ENCODE measurements around the gene OXSR1. TPM values are rescaled to one million over a fixed set of nuclear protein-coding genes. Genes with fewer than 3 reads are reported as not detected.

The OXSR1 gene
- total and polyA plus RNA-seq, 8 donors: 26.4 to 53.9 (median 43.0) TPM

- DNase-seq (no peak), ATAC-seq (no peak)
These were observed 42.5 kb upstream of the OXSR1 start for GRCh38 chr3:38122712-38123290.

GRCh38 chr3:38124324-38125122 is 40.8 kb upstream of the OXSR1 start:
- Histone ChIP-seq H3K27ac (no peak overlapping the region), H3K4me3 (no peak overlapping the region), H3K4me1 (peaks cover 8 to 14% of the 10 kb centered on the region in 2 donors), H3K9me3 (no peaks in the 10 kb centered on the region), H3K36me3 (peaks cover 0 to 100% of the 10 kb centered on the region in 2 donors), H3K27me3 (no peaks in the 10 kb centered on the region)
- intact Hi-C loops (cut with DNase I): loop anchor here in 1 of 2 donors (10.0 kb wide), 1 partner anchor 350 kb away; no protein-coding TSS in a partner anchor
- DNase-seq: no peak
- ATAC-seq: no peak
- no peak for TF ChIP-seq CTCF (IDR thresholded peaks at IDR 0.05)

More at GRCh38 chr3:38122712-38123290, 42.5 kb upstream of the OXSR1 start:
- Histone ChIP-seq H3K36me3 (peaks cover 0 to 90% of the 10 kb centered on the region in 2 donors), H3K4me3 (no peak overlapping the region), H3K4me1 (peaks cover 2 to 10% of the 10 kb centered on the region in 2 donors), H3K9me3 (no peaks in the 10 kb centered on the region), H3K27ac (no peak overlapping the region), H3K27me3 (no peaks in the 10 kb centered on the region)
- no peak for TF ChIP-seq CTCF (IDR thresholded peaks at IDR 0.05)
- intact Hi-C loops (cut with DNase I): loop anchor here in 1 of 2 donors (10.0 kb wide), 1 partner anchor 352 kb away; no protein-coding TSS in a partner anchor

GRCh38 chr3:38125305-38126120 is 39.8 kb upstream of the OXSR1 start:
- intact Hi-C loops (cut with DNase I): loop anchor here in 1 of 2 donors (10.0 kb wide), 1 partner anchor 349 kb away; no protein-coding TSS in a partner anchor
- no peaks in the 10 kb centered on the region for H3K27me3 ChIP-seq
- H3K4me1 ChIP-seq: peaks cover 8 to 14% of the 10 kb centered on the region in 2 donors
- no peaks in the 10 kb centered on the region for H3K9me3 ChIP-seq
- no peak overlapping the region for H3K4me3 ChIP-seq
- no peak for DNase-seq
- no peak for ATAC-seq
- no peak for TF ChIP-seq CTCF (IDR thresholded peaks at IDR 0.05)
- no peak overlapping the region for H3K27ac ChIP-seq
- H3K36me3 ChIP-seq: peaks cover 0 to 100% of the 10 kb centered on the region in 2 donors

GRCh38 chr3:38126121-38126892 is 39.0 kb upstream of the OXSR1 start:
- no peak for TF ChIP-seq CTCF (IDR thresholded peaks at IDR 0.05)
- ATAC-seq (no peak), DNase-seq (peak in 1 of 4 donors; percentile 22)
- intact Hi-C loops (cut with DNase I): loop anchor here in 1 of 2 donors (10.0 kb wide), 1 partner anchor 348 kb away; no protein-coding TSS in a partner anchor
- Histone ChIP-seq H3K27ac (no peak overlapping the region), H3K27me3 (no peaks in the 10 kb centered on the region), H3K4me1 (peaks cover 8 to 19% of the 10 kb centered on the region in 2 donors), H3K36me3 (peaks cover 0 to 100% of the 10 kb centered on the region in 2 donors), H3K9me3 (no peaks in the 10 kb centered on the region), H3K4me3 (no peak overlapping the region)
